ENCODE results near the gene RMND5A.
"Not testable (repeated sequence)": the region's sequence is repeated elsewhere in the genome, so short reads cannot be mapped to it uniquely, and the experiment has no call there.

Gene RMND5A, protein sequence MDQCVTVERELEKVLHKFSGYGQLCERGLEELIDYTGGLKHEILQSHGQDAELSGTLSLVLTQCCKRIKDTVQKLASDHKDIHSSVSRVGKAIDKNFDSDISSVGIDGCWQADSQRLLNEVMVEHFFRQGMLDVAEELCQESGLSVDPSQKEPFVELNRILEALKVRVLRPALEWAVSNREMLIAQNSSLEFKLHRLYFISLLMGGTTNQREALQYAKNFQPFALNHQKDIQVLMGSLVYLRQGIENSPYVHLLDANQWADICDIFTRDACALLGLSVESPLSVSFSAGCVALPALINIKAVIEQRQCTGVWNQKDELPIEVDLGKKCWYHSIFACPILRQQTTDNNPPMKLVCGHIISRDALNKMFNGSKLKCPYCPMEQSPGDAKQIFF

DNA sequence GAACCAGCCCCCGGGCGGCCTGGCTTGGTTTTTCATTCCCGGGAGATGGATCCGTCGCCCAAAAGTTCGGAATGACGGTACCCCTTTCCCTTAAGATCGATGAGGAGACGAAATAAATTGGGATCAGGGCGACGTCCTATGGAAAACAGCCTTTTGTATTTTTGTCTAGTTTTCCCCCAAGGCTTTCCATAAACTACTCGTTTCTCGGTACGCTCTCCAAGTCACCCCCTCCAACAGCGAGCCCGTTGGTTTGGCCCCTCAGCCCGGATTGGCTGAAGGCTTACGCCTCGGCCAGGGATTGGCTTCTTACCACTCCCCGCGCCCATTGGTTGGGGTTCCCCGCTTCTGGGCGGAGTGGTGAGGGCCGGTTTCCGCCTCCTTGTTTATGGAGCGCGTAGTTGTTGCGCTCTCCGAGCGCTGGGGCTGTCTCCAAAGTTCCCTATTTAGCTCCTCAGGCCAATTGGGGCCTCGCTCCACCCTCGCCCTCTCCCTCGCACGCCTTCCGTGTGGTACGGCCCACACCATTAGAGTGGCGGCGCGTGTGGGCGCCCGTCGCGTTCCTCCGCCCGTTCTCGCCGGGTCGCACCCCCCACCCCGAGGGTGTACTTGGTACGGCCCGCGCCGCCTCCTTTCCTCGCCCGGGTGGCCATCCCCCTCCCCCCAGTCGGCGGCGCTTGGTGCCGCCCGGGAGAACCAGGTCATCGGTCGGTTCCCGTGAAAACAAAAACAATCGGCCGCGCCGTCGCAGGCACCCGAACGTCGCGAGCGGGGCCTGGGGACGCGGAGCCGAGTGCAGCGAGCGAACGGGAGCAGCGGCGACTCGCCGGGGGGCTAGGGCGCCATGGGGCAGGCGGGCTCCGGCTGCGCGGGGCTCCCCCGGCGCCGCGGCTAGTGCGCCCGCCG lies at the start of gene RMND5A:
TSS of gene RMND5A (plus strand) at position 655 of the 903 bp plus-strand sequence. CDS start 377 bp downstream, outside the sequence.
- Histone ChIP-seq H3K4me2 (peak within 1 kb of the TSS; percentile 67 to 86 (median 75)), H4K20me1 (peaks cover 0 to 16% (median 7%) of the 10 kb centered on the region in 11 experiments; a peak in 13 of 22 replicates), H3K4me1 (peaks cover 0 to 14% (median 4%) of the 10 kb centered on the region in 10 experiments; a peak in 18 of 20 replicates), H3K27ac (peak within 1 kb of the TSS; percentile 86 to 94 (median 92)), H3K4me3 (peak within 1 kb of the TSS; percentile 75 to 86 (median 81)), H3K9ac (peak within 1 kb of the TSS; percentile 90 to 95 (median 92))
- not testable (repeated sequence) for H3K9me3 ChIP-seq (replicated peaks in 1 of 11); H3K27me3 ChIP-seq; H3K36me3 ChIP-seq

DNA sequence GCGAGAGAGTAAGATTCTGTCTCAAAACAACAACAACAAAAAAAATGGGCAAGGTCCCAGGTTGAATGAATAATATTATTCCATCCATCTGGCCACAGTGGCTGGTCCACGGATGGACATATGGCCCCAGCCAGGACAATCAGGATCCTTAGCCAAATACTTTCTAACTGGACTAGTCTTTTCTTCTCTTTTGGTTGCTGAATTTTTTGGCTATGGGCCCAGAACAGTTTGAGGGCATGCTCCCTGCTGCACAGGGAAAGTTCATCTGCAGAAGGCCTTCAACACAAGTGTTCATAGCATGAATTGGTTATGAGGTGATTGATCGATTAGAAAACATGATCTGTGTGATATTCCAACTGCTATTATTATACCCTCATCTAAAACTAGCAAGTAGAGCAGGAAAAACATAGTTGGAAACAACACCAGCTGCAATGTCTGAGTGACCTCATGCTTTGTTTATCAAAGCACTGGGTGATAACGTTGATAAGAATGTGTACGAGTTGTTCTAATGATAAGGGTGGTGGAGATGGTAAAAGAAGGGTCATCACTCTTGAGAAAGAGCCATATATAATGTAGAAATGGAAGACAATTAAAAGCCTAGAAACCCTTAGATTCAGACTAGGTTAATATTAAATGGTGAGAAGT lies 48.6 kb upstream of the RMND5A start:
- Histone ChIP-seq H3K27me3 (no peaks in the 10 kb centered on the region), H4K20me1 (no peaks in the 10 kb centered on the region), H3K4me1 (no peaks in the 10 kb centered on the region), H3K36me3 (peaks cover 0 to 38% (median 5%) of the 10 kb centered on the region in 11 experiments; a peak in 11 of 22 replicates), H3K9me3 (replicated peaks in 1 of 11) (peaks cover 0 to 17% (median 9%) of the 10 kb centered on the region in 11 experiments; a peak in 12 of 22 replicates), H3K4me2 (no peak overlapping the region), H3K27ac (no peak overlapping the region), H3K4me3 (no peak overlapping the region), H3K9ac (no peak overlapping the region)
- TF ChIP-seq Cebpa-rat (IDR thresholded peaks at IDR 0.05): no peak

DNA sequence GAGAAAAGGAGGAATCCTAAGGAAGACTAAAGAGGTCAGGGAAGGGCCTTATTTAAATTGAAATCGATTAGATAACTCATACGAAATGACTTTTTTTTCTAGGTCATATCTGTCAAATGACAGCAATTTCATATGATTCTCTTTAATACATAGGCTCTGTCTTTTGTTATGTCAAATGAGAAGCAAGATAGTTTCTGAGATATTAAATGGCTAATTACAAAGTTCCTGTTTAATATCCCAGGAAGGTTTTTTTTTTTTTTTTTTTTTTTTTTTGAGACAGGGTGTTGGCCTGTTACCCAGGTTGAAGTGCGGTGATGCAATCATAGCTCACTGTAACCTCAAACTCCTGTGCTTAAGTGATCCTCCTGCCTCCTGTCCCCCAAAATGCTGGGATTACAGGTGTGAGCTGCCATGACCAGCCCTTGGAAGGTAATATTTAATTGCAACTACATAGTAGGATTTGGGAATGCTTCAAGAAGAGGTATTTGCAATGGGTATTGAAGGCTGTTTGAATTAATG lies 48.0 kb upstream of the RMND5A start:
- H4K20me1 ChIP-seq: no peaks in the 10 kb centered on the region
- H3K27ac ChIP-seq: no peak overlapping the region
- no peak overlapping the region for H3K9ac ChIP-seq
- TF ChIP-seq Cebpa-rat (IDR thresholded peaks at IDR 0.05): 0 out of 22 replicates have a peak, but pooled peaks of 1 of the 11 experiments have one; percentile 29
- no peak overlapping the region for H3K4me3 ChIP-seq
- H3K4me1 ChIP-seq: no peaks in the 10 kb centered on the region
- H3K4me2 ChIP-seq: no peak overlapping the region
- H3K27me3 ChIP-seq: no peaks in the 10 kb centered on the region
- peaks cover 0 to 14% (median 9%) of the 10 kb centered on the region in 11 experiments; a peak in 13 of 22 replicates for H3K9me3 ChIP-seq (replicated peaks in 1 of 11)
- peaks cover 0 to 39% (median 5%) of the 10 kb centered on the region in 11 experiments; a peak in 11 of 22 replicates for H3K36me3 ChIP-seq

DNA sequence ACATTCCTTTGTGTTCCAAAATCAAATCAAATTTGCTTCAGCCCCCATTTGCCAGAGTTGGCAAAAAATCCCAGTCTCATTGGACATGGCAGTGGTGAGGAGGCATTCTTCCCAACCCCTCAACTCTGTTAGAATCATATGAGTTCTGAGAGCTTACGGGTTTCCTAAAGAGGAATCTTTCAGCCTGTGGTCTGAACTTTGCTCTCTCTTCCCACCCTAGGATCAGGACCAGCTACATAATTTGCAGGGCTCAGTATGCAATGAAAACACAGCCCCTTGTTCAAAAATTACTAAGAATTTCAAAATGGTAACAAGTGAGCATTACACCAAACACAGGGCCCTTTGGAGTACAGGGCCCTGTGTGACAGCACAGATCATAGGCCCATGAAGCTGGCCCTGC lies 47.1 kb upstream of the RMND5A start:
- Histone ChIP-seq H3K27ac (no peak overlapping the region), H4K20me1 (no peaks in the 10 kb centered on the region), H3K4me3 (no peak overlapping the region), H3K4me1 (peaks cover 0 to 2% (median 0%) of the 10 kb centered on the region in 10 experiments; a peak in 1 of 20 replicates), H3K4me2 (no peak overlapping the region), H3K9me3 (replicated peaks in 1 of 11) (peaks cover 0 to 13% (median 8%) of the 10 kb centered on the region in 11 experiments; a peak in 12 of 22 replicates), H3K27me3 (no peaks in the 10 kb centered on the region), H3K9ac (no peak overlapping the region), H3K36me3 (peaks cover 0 to 41% (median 5%) of the 10 kb centered on the region in 11 experiments; a peak in 11 of 22 replicates)
- TF ChIP-seq Cebpa-rat (IDR thresholded peaks at IDR 0.05): no peak

DNA sequence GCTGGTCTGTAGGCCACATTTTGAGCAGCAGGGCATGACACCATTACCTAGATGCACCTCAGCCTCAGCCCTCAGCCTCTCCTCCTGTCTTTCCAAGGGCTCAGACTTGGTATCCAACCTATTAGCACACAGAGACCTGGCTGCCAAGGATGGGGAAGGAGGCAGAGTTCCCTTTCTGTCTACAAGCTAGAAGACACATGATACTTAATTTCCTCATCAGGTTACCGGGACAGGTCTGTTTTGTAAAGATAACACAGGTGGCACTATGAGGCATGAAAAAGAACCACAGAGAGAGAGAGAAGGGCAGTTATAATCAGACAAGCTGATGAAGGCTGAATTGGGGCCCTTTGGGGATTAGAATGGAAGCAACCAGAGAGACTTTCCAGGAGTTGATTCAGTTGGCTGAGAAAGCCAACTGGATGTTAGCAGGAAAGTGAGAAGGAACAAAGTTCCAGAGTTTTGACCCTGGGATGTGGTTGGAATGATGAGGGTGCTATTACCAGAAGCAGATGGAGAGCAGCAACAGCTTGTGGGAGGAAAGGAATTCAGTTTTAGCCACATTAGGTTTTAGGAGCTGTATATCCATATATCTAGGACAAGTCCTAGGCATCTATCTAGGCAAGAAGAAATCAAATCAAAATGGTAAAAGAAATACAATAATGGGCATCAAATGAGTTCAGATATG lies 46.0 kb upstream of the RMND5A start:
- H3K9ac ChIP-seq: no peak overlapping the region
- H3K9me3 ChIP-seq (replicated peaks in 1 of 11): peaks cover 0 to 4% (median 3%) of the 10 kb centered on the region in 11 experiments; a peak in 8 of 22 replicates
- H4K20me1 ChIP-seq: no peaks in the 10 kb centered on the region
- H3K4me1 ChIP-seq: peaks cover 0 to 8% (median 0%) of the 10 kb centered on the region in 10 experiments; a peak in 1 of 20 replicates
- no peak overlapping the region for H3K4me3 ChIP-seq
- H3K27ac ChIP-seq: no peak overlapping the region
- no peak overlapping the region for H3K4me2 ChIP-seq
- no peak for TF ChIP-seq Cebpa-rat (IDR thresholded peaks at IDR 0.05)
- peaks cover 0 to 40% (median 5%) of the 10 kb centered on the region in 11 experiments; a peak in 11 of 22 replicates for H3K36me3 ChIP-seq
- H3K27me3 ChIP-seq: no peaks in the 10 kb centered on the region

DNA sequence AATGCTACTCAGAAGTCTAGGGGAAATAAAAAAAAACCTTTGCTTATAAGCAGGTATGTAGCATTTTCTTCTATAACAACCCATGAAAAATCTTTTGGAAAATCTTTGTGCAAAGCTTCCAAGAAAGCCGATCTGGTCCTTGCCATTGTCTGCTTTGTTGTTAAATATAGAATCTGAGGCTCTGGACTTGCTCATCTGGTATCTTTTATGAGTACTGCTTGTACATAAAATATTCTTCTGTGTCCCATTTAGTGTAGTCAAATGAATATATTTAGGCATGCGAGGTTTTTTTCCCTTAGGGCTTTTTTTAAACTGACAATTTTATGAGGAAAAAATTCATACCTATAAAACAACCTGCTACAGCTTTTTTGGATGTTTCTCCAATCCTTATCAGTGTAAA lies 45.0 kb upstream of the RMND5A start:
- no peak overlapping the region for H3K4me2 ChIP-seq
- H4K20me1 ChIP-seq: no peaks in the 10 kb centered on the region
- no peak for TF ChIP-seq Cebpa-rat (IDR thresholded peaks at IDR 0.05)
- peaks cover 0 to 8% (median 0%) of the 10 kb centered on the region in 10 experiments; a peak in 1 of 20 replicates for H3K4me1 ChIP-seq
- no peak overlapping the region for H3K9ac ChIP-seq
- H3K36me3 ChIP-seq: peaks cover 0 to 34% (median 4%) of the 10 kb centered on the region in 11 experiments; a peak in 10 of 22 replicates
- H3K9me3 ChIP-seq (replicated peaks in 1 of 11): no peaks in the 10 kb centered on the region; a peak in 2 of 22 replicates
- no peak overlapping the region for H3K4me3 ChIP-seq
- no peak overlapping the region for H3K27ac ChIP-seq
- H3K27me3 ChIP-seq: no peaks in the 10 kb centered on the region

DNA sequence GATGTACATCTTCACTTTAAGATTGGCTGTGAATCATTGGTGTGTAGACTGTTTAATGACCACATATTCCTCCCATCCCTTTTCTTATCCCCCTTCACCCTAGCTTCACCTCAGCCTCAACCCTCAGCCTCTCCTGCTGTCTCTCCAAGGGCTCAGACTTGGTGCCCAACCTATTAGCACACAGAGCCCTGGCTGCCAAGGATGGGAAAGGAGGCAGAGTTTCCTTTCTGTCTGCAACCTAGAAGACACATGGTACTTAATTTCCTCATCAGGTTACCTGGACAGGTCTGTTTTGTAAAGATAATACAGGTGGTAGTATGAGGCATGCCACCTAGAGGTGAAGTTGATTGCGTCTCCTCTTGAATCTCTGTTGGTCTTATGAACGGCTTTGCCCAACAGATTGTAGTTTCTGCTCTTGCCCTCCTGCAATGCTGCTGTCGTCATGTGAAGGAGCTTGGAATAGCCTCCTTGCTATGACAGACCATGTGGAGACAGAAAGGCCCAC lies 44.5 kb upstream of the RMND5A start:
- H3K4me1 ChIP-seq: peaks cover 0 to 8% (median 0%) of the 10 kb centered on the region in 10 experiments; a peak in 1 of 20 replicates
- no peak for TF ChIP-seq Cebpa-rat (IDR thresholded peaks at IDR 0.05)
- no peak overlapping the region for H3K27ac ChIP-seq

More for the DNA sequence above, 44.5 kb upstream of the RMND5A start:
- peaks cover 0 to 29% (median 4%) of the 10 kb centered on the region in 11 experiments; a peak in 7 of 22 replicates for H3K36me3 ChIP-seq
- H3K9ac ChIP-seq: no peak overlapping the region
- no peaks in the 10 kb centered on the region for H4K20me1 ChIP-seq
- H3K27me3 ChIP-seq: no peaks in the 10 kb centered on the region
- H3K9me3 ChIP-seq (replicated peaks in 1 of 11): no peaks in the 10 kb centered on the region; a peak in 1 of 22 replicates
- H3K4me3 ChIP-seq: no peak overlapping the region
- no peak overlapping the region for H3K4me2 ChIP-seq

All from BLaER1 treated with 17β-estradiol and CSF1 and Interleukin-3, amounts not matched to agents 10 nM and 100 nM (cell line).